ENCODE results near the gene SCN2A. TPM values are rescaled to one million over a fixed set of nuclear protein-coding genes. Genes with fewer than 3 reads are reported as not detected.

The SCN2A gene
- total and polyA plus RNA-seq, 10 of the 15 experiments (the other 5 are each of a cell fraction or from before 2014, with no cell fraction given) = 0.01 TPM; not detected in 8

DNA sequence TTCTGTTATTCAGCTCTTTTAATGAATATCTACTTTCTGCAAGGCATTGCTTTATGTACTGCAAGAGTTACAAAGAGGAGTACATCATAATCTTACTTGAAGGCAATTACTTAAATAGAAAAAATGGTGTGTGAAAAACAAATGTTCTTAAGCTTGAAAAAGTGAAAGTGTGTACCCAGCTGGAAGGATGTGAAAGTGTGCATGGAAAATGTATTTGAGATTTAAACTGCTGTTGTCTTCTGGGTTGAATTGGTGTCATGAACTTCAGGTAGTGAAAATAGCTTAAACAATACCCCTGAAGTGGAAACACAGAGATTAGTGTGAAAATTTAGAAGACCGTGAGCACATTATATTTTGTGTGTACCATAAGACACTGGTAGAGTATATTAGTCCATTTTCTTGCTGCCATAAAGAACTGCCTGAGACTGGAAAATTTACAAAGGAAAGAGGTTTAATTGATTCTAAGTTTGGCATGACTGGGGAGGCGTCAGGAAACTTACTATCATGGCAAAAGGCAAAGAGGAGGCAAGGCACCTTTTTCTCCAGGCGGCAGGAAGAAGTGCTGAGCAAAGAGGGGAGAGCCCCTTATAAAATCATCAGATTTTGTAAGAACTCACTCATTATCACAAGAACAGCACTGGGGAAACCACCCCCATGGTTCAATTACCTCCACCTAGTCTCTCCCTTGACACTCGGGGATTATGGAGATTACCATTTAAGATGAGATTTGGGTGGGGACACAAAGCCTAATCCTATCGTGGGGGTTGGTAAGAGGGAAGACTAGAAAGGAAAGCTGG, 38.8 kb downstream of the SCN2A start:
- in situ Hi-C loops (cut with MboI) = no loop called here
- Histone ChIP-seq H3K27ac (ENCODE audit: control insufficient read depth, insufficient read depth) (no peak overlapping the region), H3K36me3 (ENCODE audit: control insufficient read depth in 2 of 2, insufficient read depth in 2 of 2, low read length in 1 of 2) (no peaks in the 10 kb centered on the region), H3K4me1 (ENCODE audit: control insufficient read depth, insufficient read depth, low read length) (no peaks in the 10 kb centered on the region), H4K20me1 (ENCODE audit: control insufficient read depth, insufficient read depth) (no peaks in the 10 kb centered on the region), H3K4me3 (no peak overlapping the region), H2AFZ (ENCODE audit: control insufficient read depth, low read depth, low read length) (no peak overlapping the region), H3K9ac (ENCODE audit: control insufficient read depth, insufficient read depth, low read length) (no peak overlapping the region), H3K4me2 (ENCODE audit: control insufficient read depth, insufficient read depth) (no peak overlapping the region), H3K27me3 (replicated peaks in 1 of 2; ENCODE audit: control insufficient read depth in 2 of 2, insufficient read depth in 2 of 2, low read length in 1 of 2) (no peaks in the 10 kb centered on the region), H3K9me3 (replicated peaks; ENCODE audit: control insufficient read depth, insufficient read depth, low read length) (no peaks in the 10 kb centered on the region), H3K79me2 (ENCODE audit: control insufficient read depth, insufficient read depth, low read length) (no peaks in the 10 kb centered on the region)
- RAD21 ChIA-PET (ENCODE audit: unreplicated experiment) = interaction anchor here (1.3 kb wide), 1 partner anchor 39 kb away, joined by 3 read pairs; the partner anchor contains the start of gene SCN2A
- FAIRE-seq (no peak), ATAC-seq (peak; percentile 61), DNase-seq (ENCODE audit: low read depth, low spot score) (no peak)
- CTCF ChIA-PET = interaction anchor here (0.5 to 1.1 kb wide), 2 partner anchors 39 to 1719 kb away, joined by 3 read pairs; partner anchors contain the start of gene SCN2A
- SMC1A ChIA-PET (ENCODE audit: uncharacterized antibody, unreplicated experiment) = interaction anchor here (1.0 to 1.6 kb wide), 2 partner anchors 13 to 16 kb away, joined by 3 to 4 read pairs; no protein-coding TSS in a partner anchor
- BruUV-seq (replicated peaks) = no TSS peak
- WGBS (ENCODE audit: insufficient coverage, insufficient replicate concordance, low lambda C conversion rate, missing lambda C conversion rate) = 47% methylated on average over 5 of the region's 5 CpGs
- intact Hi-C loops (cut with micrococcal nuclease; ENCODE audit: unreplicated experiment) = no loop called here
- POLR2A ChIA-PET = interaction anchor here (0.6 kb wide), 2 partner anchors 35 to 75 kb away, joined by 3 read pairs; no protein-coding TSS in a partner anchor
- TF ChIP-seq SP1 (IDR thresholded peaks at IDR 0.05; ENCODE audit: low read depth, low read length) (no peak), PAX5 (IDR thresholded peaks at IDR 0.05; ENCODE audit: borderline replicate concordance, low read depth, low read length) (no peak), YY1 (IDR thresholded peaks at IDR 0.05; ENCODE audit: low read depth, low read length) (no peak), KLF5 (IDR thresholded peaks at IDR 0.05; ENCODE audit: partially characterized antibody) (no peak), RAD21 (IDR thresholded peaks at IDR 0.05; ENCODE audit: insufficient read depth, low read depth, low read length) (no peak), RELA (IDR thresholded peaks at IDR 0.05; ENCODE audit: borderline replicate concordance, partially characterized antibody) (no peak), ZBED1 (IDR thresholded peaks at IDR 0.05; ENCODE audit: borderline replicate concordance) (no peak), JUND (IDR thresholded peaks at IDR 0.05; ENCODE audit: low read depth, low read length) (no peak), SREBF2 (IDR thresholded peaks at IDR 0.05; ENCODE audit: low read length) (no peak)
- TF ChIP-seq, protein P1, sequence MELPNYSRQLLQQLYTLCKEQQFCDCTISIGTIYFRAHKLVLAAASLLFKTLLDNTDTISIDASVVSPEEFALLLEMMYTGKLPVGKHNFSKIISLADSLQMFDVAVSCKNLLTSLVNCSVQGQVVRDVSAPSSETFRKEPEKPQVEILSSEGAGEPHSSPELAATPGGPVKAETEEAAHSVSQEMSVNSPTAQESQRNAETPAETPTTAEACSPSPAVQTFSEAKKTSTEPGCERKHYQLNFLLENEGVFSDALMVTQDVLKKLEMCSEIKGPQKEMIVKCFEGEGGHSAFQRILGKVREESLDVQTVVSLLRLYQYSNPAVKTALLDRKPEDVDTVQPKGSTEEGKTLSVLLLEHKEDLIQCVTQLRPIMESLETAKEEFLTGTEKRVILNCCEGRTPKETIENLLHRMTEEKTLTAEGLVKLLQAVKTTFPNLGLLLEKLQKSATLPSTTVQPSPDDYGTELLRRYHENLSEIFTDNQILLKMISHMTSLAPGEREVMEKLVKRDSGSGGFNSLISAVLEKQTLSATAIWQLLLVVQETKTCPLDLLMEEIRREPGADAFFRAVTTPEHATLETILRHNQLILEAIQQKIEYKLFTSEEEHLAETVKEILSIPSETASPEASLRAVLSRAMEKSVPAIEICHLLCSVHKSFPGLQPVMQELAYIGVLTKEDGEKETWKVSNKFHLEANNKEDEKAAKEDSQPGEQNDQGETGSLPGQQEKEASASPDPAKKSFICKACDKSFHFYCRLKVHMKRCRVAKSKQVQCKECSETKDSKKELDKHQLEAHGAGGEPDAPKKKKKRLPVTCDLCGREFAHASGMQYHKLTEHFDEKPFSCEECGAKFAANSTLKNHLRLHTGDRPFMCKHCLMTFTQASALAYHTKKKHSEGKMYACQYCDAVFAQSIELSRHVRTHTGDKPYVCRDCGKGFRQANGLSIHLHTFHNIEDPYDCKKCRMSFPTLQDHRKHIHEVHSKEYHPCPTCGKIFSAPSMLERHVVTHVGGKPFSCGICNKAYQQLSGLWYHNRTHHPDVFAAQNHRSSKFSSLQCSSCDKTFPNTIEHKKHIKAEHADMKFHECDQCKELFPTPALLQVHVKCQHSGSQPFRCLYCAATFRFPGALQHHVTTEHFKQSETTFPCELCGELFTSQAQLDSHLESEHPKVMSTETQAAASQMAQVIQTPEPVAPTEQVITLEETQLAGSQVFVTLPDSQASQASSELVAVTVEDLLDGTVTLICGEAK (IDR thresholded peaks at IDR 0.05; ENCODE audit: borderline replicate concordance) = no peak
- TF ChIP-seq, protein P2, sequence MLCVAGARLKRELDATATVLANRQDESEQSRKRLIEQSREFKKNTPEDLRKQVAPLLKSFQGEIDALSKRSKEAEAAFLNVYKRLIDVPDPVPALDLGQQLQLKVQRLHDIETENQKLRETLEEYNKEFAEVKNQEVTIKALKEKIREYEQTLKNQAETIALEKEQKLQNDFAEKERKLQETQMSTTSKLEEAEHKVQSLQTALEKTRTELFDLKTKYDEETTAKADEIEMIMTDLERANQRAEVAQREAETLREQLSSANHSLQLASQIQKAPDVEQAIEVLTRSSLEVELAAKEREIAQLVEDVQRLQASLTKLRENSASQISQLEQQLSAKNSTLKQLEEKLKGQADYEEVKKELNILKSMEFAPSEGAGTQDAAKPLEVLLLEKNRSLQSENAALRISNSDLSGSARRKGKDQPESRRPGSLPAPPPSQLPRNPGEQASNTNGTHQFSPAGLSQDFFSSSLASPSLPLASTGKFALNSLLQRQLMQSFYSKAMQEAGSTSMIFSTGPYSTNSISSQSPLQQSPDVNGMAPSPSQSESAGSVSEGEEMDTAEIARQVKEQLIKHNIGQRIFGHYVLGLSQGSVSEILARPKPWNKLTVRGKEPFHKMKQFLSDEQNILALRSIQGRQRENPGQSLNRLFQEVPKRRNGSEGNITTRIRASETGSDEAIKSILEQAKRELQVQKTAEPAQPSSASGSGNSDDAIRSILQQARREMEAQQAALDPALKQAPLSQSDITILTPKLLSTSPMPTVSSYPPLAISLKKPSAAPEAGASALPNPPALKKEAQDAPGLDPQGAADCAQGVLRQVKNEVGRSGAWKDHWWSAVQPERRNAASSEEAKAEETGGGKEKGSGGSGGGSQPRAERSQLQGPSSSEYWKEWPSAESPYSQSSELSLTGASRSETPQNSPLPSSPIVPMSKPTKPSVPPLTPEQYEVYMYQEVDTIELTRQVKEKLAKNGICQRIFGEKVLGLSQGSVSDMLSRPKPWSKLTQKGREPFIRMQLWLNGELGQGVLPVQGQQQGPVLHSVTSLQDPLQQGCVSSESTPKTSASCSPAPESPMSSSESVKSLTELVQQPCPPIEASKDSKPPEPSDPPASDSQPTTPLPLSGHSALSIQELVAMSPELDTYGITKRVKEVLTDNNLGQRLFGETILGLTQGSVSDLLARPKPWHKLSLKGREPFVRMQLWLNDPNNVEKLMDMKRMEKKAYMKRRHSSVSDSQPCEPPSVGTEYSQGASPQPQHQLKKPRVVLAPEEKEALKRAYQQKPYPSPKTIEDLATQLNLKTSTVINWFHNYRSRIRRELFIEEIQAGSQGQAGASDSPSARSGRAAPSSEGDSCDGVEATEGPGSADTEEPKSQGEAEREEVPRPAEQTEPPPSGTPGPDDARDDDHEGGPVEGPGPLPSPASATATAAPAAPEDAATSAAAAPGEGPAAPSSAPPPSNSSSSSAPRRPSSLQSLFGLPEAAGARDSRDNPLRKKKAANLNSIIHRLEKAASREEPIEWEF (IDR thresholded peaks at IDR 0.05; ENCODE audit: insufficient replicate concordance, low read depth, low read length) = no peak
